ENCODE measurements around the gene ATXN1.

DNA sequence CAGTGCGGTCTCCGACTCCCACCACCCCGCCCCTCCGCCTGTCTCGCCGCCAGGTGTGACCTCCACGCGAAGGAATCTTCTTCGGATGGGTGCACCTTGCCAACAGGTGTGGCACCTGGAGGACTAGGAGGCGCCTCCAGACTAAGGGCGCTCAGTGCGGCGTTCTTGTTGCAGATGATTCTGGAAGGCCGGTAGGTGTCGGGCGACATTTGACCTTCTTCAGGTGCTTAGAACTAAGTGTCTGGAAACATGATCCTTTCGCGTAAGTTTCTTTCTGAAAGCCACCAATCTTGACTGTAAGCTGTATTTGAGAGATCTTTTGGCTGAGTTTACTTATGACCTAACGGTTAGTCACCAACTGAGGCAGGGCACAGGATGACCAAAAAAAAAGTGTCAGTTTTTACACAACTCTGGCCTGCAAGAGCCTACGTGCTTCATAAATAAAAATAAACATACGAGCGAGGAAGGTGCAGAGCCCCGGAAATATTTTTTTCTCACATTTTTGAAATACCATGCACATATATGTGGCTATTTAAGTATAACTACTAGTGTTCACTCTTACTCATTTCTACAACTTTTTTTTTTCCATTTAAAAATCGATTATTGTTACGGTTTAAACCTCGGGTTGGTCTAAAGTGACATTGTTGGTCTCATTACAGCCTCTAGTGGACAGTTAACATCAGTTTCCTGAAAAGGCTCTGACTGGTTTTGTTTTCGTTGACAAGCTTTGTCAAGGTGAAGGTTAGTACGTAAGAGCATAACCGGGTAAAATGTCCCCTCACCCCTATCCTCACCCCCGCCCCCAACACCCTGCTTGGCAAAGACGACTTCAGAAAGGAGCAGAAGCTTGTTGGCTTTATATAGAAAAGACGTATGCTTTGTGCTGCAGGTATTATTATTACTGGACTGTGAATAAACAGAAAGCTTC is 1.6 kb upstream of the ATXN1 start:
- TF ChIP-seq, protein P1, sequence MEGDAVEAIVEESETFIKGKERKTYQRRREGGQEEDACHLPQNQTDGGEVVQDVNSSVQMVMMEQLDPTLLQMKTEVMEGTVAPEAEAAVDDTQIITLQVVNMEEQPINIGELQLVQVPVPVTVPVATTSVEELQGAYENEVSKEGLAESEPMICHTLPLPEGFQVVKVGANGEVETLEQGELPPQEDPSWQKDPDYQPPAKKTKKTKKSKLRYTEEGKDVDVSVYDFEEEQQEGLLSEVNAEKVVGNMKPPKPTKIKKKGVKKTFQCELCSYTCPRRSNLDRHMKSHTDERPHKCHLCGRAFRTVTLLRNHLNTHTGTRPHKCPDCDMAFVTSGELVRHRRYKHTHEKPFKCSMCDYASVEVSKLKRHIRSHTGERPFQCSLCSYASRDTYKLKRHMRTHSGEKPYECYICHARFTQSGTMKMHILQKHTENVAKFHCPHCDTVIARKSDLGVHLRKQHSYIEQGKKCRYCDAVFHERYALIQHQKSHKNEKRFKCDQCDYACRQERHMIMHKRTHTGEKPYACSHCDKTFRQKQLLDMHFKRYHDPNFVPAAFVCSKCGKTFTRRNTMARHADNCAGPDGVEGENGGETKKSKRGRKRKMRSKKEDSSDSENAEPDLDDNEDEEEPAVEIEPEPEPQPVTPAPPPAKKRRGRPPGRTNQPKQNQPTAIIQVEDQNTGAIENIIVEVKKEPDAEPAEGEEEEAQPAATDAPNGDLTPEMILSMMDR (IDR thresholded peaks at IDR 0.05): peak in 1 of 3 donors; percentile 27
- no peak for TF ChIP-seq POLR2A (IDR thresholded peaks at IDR 0.05)

Measured in lower leg skin (tissue), 3 donors.